Neural progenitor cell (in vitro differentiated cells): Measurements from ENCODE around the gene CBY2. TPM values are rescaled to one million over a fixed set of nuclear protein-coding genes. Genes with fewer than 3 reads are reported as not detected.

Experiments used
- DNase-seq: peaks from one replicate; pipeline ENCODE4 v3.0.0-alpha.2; 2016; ENCODE audit warnings: low spot score
- H2AFZ ChIP-seq: fragments of 200-600 bp; sonication (generic); replicated peaks from 2 replicates; pipeline ENCODE4 v1.6.1; 2016; ENCODE audit warnings: antibody characterized with exemption
- H3F3A ChIP-seq: fragments of 200-600 bp; sonication (generic); 2 replicates; pipeline ENCODE4 v1.6.1; 2016; ENCODE audit warnings: antibody characterized with exemption, low read depth
- H3K27ac ChIP-seq: fragments of 200-600 bp; sonication (generic); 2 replicates; pipeline ENCODE4 v1.5.1; 2016; ENCODE audit warnings: mild to moderate bottlenecking
- H3K27me3 ChIP-seq: fragments of 200-600 bp; sonication (generic); 2 replicates; pipeline ENCODE4 v1.6.1; 2016; ENCODE audit warnings: mild to moderate bottlenecking, moderate library complexity
- H3K36me3 ChIP-seq: fragments of 200-600 bp; sonication (generic); 2 replicates; pipeline ENCODE4 v1.5.1; 2016
- H3K4me1 ChIP-seq: fragments of 200-600 bp; sonication (generic); 2 replicates; pipeline ENCODE4 v1.6.1; 2016; ENCODE audit warnings: mixed run types
- H3K4me2 ChIP-seq: fragments of 200-600 bp; sonication (generic); 2 replicates; pipeline ENCODE4 v1.6.1; 2016
- H3K4me3 ChIP-seq: fragments of 200-600 bp; sonication (generic); 2 replicates; pipeline ENCODE4 v1.5.1; 2016
- H3K79me2 ChIP-seq: fragments of 200-600 bp; sonication (generic); 2 replicates; pipeline ENCODE4 v1.6.1; 2016; ENCODE audit warnings: low read depth
- H3K9ac ChIP-seq: fragments of 200-600 bp; sonication (generic); 2 replicates; pipeline ENCODE4 v1.6.1; 2016
- H3K9me3 ChIP-seq: fragments of 200-600 bp; sonication (generic); 2 replicates; pipeline ENCODE4 v1.5.1; 2016; ENCODE audit warnings: low read depth
- H4K20me1 ChIP-seq: fragments of 200-600 bp; sonication (generic); 2 replicates; pipeline ENCODE4 v1.6.1; 2016; ENCODE audit warnings: low read depth
- H3K27ac Mint-ChIP-seq: 3 replicates; pipeline ENCODE4 v1.8.0; 2021; ENCODE audit warnings: mixed read lengths
- H3K27me3 Mint-ChIP-seq: 2 replicates; pipeline ENCODE4 v1.8.0; 2022; ENCODE audit warnings: low read depth, mild to moderate bottlenecking, inconsistent platforms, moderate library complexity, mixed read lengths; ENCODE audit not compliant: insufficient read depth
- H3K36me3 Mint-ChIP-seq: 3 replicates; pipeline ENCODE4 v1.8.0; 2021; ENCODE audit warnings: mixed read lengths
- H3K4me1 Mint-ChIP-seq: 3 replicates; pipeline ENCODE4 v1.8.0; 2021; ENCODE audit warnings: mixed read lengths
- H3K4me3 Mint-ChIP-seq: 3 replicates; pipeline ENCODE4 v1.8.0; 2021; ENCODE audit warnings: mild to moderate bottlenecking, moderate library complexity, mixed read lengths
- H3K9me3 Mint-ChIP-seq: 3 replicates; pipeline ENCODE4 v1.8.0; 2020; ENCODE audit warnings: mixed read lengths
- CTCF ChIP-seq: fragments of 200-600 bp; sonication (generic); IDR thresholded peaks from 2 replicates; pipeline ENCODE4 v1.5.1; 2017; ENCODE audit warnings: antibody characterized with exemption, mild to moderate bottlenecking
- EZH2 ChIP-seq: fragments of 200-600 bp; sonication (generic); IDR thresholded peaks from 2 replicates; pipeline ENCODE4 v1.6.1; 2017; ENCODE audit warnings: antibody characterized with exemption, mild to moderate bottlenecking, moderate library complexity
- EZH2phosphoT487 ChIP-seq: fragments of 200-600 bp; sonication (generic); IDR thresholded peaks from 2 replicates; pipeline ENCODE4 v1.6.1; 2017; ENCODE audit warnings: antibody characterized with exemption
- total RNA-seq: library from RNA; depleted of rRNA; stranded (reverse); fragments of >200 nt; gene quantifications from 2 replicates; pipeline ENCODE4 v1.2.3, GENCODE V29; 2015; ENCODE audit warnings: low replicate concordance

The CBY2 gene
- total RNA-seq, 1 donor from 2014 or later: not detected

- no peak for DNase-seq
- Mint-ChIP-seq H3K9me3 (peaks cover 5% of the 10 kb centered on the region), H3K4me1 (peaks cover 22% of the 10 kb centered on the region), H3K4me3 (no peak overlapping the region), H3K27me3 (no peaks in the 10 kb centered on the region), H3K36me3 (peaks cover 3% of the 10 kb centered on the region), H3K27ac (peak overlapping the region; percentile 7)
- Histone ChIP-seq H4K20me1 (no peaks in the 10 kb centered on the region), H3F3A (peaks cover 13% of the 10 kb centered on the region), H3K4me2 (no peak overlapping the region), H3K9me3 (no peaks in the 10 kb centered on the region), H3K27ac (no peak overlapping the region), H3K36me3 (no peaks in the 10 kb centered on the region), H3K27me3 (no peaks in the 10 kb centered on the region), H3K9ac (no peak overlapping the region), H3K79me2 (no peaks in the 10 kb centered on the region), H3K4me3 (no peak overlapping the region), H3K4me1 (peaks cover 15% of the 10 kb centered on the region), H2AFZ (peak overlapping the region; percentile 15)
- TF ChIP-seq EZH2 (no peak), CTCF (no peak), EZH2phosphoT487 (no peak)
These were observed 31.8 kb upstream of the CBY2 start for GRCh38 chr13:45670189-45670885.

- Mint-ChIP-seq H3K36me3 (peaks cover 5% of the 10 kb centered on the region), H3K27ac (peak overlapping the region; percentile 31), H3K9me3 (peaks cover 6% of the 10 kb centered on the region), H3K4me3 (no peak overlapping the region), H3K27me3 (peaks cover 6% of the 10 kb centered on the region), H3K4me1 (peaks cover 46% of the 10 kb centered on the region)
- Histone ChIP-seq H3K9ac (no peak overlapping the region), H4K20me1 (no peaks in the 10 kb centered on the region), H2AFZ (no peak overlapping the region), H3K4me3 (no peak overlapping the region), H3K4me1 (peaks cover 24% of the 10 kb centered on the region), H3K27ac (no peak overlapping the region), H3K79me2 (no peaks in the 10 kb centered on the region), H3K27me3 (peaks cover 4% of the 10 kb centered on the region), H3K36me3 (no peaks in the 10 kb centered on the region), H3F3A (peaks cover 11% of the 10 kb centered on the region), H3K9me3 (no peaks in the 10 kb centered on the region), H3K4me2 (peak overlapping the region; percentile 45)
- DNase-seq: peak; percentile 75
- TF ChIP-seq CTCF (no peak), EZH2phosphoT487 (no peak), EZH2 (no peak)
These were observed 27.2 kb upstream of the CBY2 start for GRCh38 chr13:45674908-45675307.

- Mint-ChIP-seq H3K9me3 (peaks cover 6% of the 10 kb centered on the region), H3K27me3 (peaks cover 8% of the 10 kb centered on the region), H3K4me1 (peaks cover 48% of the 10 kb centered on the region), H3K36me3 (peaks cover 2% of the 10 kb centered on the region), H3K27ac (no peak overlapping the region), H3K4me3 (no peak overlapping the region)
- Histone ChIP-seq H3F3A (peaks cover 11% of the 10 kb centered on the region), H3K9ac (no peak overlapping the region), H3K4me1 (peaks cover 25% of the 10 kb centered on the region), H3K4me3 (no peak overlapping the region), H3K27ac (no peak overlapping the region), H3K4me2 (no peak overlapping the region), H3K27me3 (peaks cover 4% of the 10 kb centered on the region), H3K79me2 (no peaks in the 10 kb centered on the region), H4K20me1 (no peaks in the 10 kb centered on the region), H2AFZ (no peak overlapping the region), H3K36me3 (no peaks in the 10 kb centered on the region), H3K9me3 (no peaks in the 10 kb centered on the region)
- peak; percentile 21 for DNase-seq
- no peak for TF ChIP-seq CTCF
- no peak for TF ChIP-seq EZH2
- TF ChIP-seq EZH2phosphoT487: no peak
These were observed 23.8 kb upstream of the CBY2 start for GRCh38 chr13:45678282-45678681.
